GM21717 (cell line): Measurements from ENCODE around the gene SOSTDC1.
"Not testable (repeated sequence)": the region's sequence is repeated elsewhere in the genome, so short reads cannot be mapped to it uniquely, and the experiment has no call there.

ENCODE experiments used
- ATAC-seq: cut with Tn5 transposase; IDR thresholded peaks from one replicate; pipeline ENCODE4 v1.9.1; 2021; ENCODE audit warnings: mild to moderate bottlenecking, moderate library complexity; ENCODE audit not compliant: unreplicated experiment

Gene SOSTDC1

DNA sequence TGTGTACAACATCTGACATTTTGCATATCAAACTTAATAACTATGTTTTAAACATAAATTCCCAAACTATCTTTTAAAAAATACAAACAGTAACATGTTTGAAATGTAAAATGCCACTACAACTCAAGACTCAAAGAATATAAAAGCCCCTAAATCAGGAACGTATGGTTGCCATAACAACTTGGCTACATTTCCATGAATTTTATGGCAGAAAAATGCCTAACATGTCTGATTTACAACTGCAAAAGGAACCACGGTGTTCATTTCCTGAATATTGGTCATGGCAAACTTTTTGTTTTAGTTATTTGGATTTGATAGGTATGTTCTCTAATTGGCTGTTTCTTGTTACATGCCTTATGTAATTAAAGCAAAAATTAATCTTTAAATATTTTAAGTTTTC is 2.0 kb downstream of the SOSTDC1 start:
- no peak for ATAC-seq

GRCh38 chr7:16462431-16462889 is 3.1 kb downstream of the SOSTDC1 start:
- ATAC-seq, result no peak

DNA sequence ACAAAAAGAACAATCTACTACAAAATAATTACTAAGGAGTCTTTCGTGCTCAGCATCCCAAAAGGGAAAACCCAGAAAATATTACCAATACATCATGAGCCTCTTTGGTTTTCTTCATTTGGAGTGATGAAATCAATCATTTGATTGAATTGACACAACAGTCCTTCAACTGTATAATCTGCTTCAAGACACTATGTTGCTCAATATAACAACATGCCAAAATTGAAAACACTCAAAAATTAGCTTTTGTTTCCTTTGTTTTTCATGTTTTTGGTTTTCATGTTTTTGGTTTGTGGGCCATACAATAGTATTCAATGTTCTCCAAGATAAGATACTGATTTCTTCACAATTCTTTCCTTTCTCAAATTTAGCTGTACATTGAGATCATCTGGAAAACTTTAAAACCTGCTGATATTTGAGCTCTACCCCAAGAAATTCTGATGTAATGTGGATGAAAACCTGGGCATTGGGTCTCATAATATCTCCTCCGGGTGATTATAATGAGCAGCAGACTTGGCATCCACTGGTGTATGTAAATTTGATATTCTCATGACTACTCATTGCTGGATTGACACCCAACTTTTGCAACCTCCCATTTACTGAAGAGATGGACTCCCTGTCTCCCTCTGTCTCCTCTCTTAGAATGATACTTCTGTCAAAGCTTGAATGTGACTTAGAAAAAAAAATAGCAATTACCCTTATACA is 4.6 kb downstream of the SOSTDC1 start:
- no peak for ATAC-seq

DNA sequence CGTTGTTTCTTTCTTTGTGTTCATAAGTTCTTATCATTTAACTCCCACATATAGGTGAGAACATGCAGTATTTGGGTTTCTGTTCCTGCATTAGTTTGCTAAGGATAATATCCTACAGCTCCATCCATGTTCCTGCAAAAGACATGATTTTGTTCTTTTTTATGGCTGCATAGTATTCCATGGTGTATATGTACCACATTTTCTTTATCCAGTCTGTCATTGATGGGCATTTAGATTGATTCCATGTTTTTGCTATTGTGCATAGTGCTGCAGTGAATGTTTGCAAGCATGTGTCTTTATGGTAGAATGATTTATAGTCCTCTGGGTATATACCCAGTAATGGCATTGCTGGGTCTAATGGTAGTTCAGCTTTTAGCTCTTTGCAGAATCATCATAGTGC is 9.2 kb downstream of the SOSTDC1 start:
- ATAC-seq, result not testable (repeated sequence)

DNA sequence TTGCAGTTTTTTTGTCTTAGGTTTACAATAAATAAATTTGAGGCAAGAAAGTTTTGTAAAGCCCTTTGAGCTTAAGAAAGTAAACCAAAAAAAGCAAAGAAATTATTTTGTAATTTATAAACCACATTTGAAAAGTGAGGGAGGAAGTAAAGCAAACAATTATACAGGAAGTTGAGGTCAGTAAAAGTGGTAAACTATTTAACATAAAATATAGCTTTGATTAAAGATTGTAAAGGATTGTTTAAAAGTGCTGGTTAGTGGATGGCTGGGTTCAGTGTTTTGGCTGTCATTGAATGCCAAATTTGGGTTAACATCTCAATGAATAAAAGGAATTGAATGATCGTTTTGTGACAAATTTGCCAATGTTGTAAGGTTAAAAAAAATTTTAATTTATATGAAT is 9.9 kb downstream of the SOSTDC1 start:
- no peak for ATAC-seq

DNA sequence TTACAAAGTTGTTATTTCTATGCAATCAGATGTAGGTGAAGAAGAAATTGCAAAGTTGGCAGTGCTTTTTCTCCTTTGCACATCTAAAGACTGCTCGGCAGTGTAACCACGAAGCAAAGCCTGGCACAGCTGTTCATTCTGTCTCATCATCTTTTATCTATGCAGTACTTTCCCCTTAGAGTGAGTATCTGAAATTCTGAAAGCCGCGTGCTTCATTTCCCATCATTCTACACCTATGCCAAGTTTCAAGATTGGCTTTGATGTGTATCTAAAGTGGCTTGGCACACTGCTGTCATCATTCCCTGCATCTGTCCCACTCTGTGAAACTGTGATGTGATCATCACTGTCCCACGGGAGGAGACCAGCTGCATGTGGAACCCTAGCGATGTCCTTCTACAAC is 15.2 kb downstream of the SOSTDC1 start:
- ATAC-seq, result no peak

DNA sequence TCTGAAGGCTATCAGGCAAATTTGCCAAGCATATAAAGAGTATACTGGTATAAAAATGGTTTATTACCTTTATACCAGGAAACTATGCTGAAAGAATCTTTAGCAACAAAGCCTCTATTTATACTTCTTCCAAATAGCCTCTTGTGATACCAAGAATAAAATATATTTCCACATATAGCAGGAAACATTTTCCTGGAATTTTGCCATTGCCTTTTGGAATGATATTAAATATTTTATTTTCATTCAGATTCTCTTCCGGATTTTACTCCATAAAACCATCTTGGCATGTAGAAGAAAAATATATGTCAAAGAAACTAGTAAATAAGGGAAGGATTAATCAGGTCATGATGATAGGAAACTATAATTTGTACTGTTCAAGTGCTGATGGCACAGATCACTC is 17.7 kb downstream of the SOSTDC1 start:
- no peak for ATAC-seq

DNA sequence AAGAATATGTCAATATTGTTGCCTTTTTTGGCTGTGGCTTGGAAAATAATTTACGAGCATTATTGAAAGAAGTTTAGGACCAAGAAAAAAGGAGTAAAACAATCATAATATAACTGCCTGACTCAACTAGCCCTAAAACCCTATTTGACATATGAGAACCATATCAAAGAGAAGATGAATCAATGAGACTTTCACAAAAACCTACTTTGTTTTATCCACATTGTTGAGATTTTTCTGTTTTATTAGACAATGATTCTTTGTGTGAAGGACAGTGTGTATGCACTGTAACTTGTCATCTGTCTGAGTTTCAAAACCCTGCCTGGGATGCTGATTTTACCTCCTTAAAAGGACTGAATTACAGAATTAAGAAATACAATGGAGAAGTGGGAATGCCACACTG is 19.0 kb downstream of the SOSTDC1 start:
- no peak for ATAC-seq

GRCh38 chr7:16443871-16444270 is 21.7 kb downstream of the SOSTDC1 start:
- not testable (repeated sequence) for ATAC-seq

- no peak for ATAC-seq
These were observed 26.6 kb downstream of the SOSTDC1 start for GRCh38 chr7:16438988-16439387.

DNA sequence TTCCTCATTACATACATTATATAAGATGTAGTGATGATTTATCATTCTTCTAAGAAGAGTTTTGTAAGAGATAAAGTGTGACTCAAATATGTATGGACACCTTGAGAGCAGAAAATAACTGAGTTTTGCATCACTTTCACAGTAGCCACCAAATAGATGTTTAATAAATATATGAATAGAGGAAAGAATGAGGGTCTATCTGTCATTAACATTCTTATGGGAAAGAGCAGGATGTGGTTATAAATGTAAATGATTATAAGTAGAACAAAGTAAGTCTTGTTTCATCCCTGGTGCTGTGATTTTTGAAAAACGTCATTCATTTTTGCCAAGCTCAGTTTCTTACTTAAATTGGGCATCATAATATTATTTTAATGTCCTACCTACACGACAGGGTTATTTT is 29.2 kb downstream of the SOSTDC1 start:
- no peak for ATAC-seq

- no peak for ATAC-seq
These were observed 31.9 kb downstream of the SOSTDC1 start for GRCh38 chr7:16433568-16434122.

- no peak for ATAC-seq
These were observed 33.2 kb downstream of the SOSTDC1 start for GRCh38 chr7:16432425-16432731.

DNA sequence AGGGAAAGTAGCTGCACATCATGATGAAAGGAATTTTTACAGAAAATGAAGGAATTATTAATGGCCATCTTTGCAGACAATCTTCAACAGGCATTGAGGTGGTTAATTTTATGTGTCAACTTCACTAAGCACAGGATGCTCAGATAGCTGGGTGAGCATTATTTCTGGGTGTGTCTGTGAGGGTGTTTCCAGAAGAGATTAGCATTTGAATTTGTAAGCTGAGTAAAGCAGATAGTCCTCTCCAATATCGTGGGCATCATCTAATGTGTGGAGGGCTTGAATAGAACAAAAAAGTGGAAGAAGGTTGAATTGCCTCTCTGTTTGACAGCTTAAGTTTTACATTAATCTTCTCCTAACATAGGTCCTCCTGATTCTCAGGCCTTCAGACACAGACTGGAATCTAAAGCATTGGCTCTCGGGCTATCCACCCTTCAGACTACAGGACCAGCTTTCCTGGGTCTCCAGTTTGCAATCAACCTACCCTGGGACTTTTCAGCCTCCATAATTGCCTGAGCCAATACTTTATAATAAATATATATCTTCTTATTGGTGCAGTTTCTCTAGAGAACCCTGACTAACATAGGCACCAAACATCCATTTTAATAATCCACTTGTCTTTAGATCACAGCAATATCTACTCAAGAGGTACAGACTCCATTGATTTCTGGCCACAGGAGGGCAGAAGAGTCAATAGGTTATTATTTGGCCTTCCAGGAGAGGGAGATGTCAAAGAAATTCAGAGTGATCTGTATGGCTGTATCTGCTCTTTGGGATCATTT is 33.7 kb downstream of the SOSTDC1 start:
- no peak for ATAC-seq

DNA sequence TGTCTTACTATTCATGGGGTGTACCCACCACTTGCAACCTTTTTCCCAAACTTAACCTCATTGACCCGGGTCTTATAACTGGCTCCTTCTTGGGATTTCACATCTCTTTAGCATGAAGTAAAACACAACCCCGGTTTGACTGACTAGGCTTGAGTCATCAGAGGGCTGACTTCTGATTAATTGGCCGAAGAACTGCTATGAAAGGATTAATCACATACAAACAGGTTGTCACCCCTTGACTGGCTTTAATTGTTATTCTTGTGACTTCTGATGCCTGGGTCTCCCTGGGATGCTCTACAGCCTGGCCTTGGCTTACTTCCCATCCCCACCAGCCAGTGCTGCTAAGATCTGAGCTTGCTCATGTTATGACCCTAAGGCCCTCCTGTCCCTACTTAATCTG is 35.4 kb downstream of the SOSTDC1 start:
- no peak for ATAC-seq

DNA sequence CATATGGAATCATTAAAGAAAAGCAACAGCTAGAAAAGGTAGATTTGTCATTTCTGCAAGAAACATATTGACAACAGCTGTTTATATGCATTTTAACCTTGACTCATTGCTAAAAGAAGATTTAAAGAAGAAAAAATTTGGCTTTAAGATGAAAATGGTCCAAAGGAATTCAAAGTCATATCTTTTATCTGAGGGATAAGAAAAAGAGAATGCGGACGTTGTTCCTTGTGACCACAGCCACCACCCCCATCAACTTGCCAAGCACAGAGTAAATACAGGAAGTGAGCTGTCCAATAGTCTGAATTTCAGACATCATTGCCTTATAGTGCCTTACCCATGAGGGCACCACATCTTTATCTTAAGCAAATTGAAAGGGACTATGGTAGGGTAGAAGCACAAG is 36.9 kb downstream of the SOSTDC1 start:
- ATAC-seq, result no peak

DNA sequence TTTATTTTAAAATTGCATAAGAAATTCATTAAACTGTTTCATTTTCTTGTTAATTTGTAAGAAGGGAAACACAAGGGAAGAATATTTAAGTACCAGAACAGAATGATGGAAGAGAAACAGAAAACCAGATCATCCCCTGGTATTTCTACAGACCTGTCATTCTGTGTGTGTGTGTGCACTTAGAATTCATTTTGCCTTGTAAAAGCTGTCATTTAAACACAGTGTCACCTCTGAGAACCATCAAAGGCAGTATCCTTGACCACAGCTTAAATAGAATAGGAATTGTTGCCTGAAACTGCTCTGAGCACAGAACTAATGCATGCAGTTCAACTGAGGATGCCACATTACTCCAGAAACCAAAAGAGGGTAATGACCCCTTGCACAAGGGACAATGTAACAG is 37.4 kb downstream of the SOSTDC1 start:
- no peak for ATAC-seq

- no peak for ATAC-seq
These were observed 41.8 kb downstream of the SOSTDC1 start for GRCh38 chr7:16423761-16424160.

- no peak for ATAC-seq
These were observed 42.6 kb downstream of the SOSTDC1 start for GRCh38 chr7:16422917-16423316.

- ATAC-seq, result no peak
These were observed 43.5 kb downstream of the SOSTDC1 start for GRCh38 chr7:16422103-16422435.

- peak; percentile 2 for ATAC-seq
These were observed 44.0 kb downstream of the SOSTDC1 start, which contains the start of gene CRPPA for GRCh38 chr7:16421333-16422102. Gene CRPPA (minus strand): TSS chr7:16421538. CDS start chr7:16421322, 216 bp downstream.
